ENCODE measurements around the gene RASGEF1B. TPM values are rescaled to one million over a fixed set of nuclear protein-coding genes. Genes with fewer than 3 reads are reported as not detected.

Gene RASGEF1B
- total and polyA plus RNA-seq, 12 donors: 1.3 to 8.1 (median 3.4) TPM

DNA sequence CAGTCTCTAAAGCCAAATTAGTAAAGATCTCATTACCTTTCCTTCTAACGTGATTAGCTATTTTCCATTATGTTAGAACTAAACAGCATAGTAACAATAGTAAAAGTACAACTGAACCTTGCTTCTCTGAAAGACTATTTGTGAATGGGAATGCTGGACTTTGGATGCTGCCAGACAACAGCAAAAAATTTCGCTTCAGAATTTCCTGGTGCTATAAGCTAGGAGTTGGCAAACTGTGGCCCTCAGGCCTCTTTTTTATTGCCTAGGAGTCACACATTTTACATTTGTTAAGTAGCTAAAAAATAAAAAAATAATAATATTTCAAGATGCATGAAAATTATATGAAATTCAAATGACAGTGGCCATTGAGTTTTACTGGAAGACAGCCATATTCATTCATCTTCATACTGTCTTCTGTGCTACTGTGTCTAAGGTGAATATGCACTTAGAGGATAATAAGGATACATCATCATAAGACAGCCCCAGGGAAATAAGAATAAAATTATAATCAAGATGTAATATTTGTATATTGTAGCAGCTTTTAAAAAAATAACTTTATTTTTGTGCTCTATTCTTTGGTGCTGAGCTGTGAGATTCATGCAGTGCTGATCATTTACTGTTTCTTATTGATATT, 34.6 kb downstream of the RASGEF1B start:
- H3K4me3 ChIP-seq: no peak overlapping the region
- no peak for DNase-seq
- H3K9me3 ChIP-seq: peaks cover 0 to 4% (median 0%) of the 10 kb centered on the region in 11 donors
- no peaks in the 10 kb centered on the region for H3K4me1 ChIP-seq
- WGBS, 2 donors: 96 to 99% methylated on average over 2 of the region's 2 CpGs
- H3K27ac ChIP-seq: no peak overlapping the region
- ATAC-seq: no peak
- intact Hi-C loops (cut with DNase I): no loop called here
- no peaks in the 10 kb centered on the region for H3K27me3 ChIP-seq
- TF ChIP-seq, protein P1, sequence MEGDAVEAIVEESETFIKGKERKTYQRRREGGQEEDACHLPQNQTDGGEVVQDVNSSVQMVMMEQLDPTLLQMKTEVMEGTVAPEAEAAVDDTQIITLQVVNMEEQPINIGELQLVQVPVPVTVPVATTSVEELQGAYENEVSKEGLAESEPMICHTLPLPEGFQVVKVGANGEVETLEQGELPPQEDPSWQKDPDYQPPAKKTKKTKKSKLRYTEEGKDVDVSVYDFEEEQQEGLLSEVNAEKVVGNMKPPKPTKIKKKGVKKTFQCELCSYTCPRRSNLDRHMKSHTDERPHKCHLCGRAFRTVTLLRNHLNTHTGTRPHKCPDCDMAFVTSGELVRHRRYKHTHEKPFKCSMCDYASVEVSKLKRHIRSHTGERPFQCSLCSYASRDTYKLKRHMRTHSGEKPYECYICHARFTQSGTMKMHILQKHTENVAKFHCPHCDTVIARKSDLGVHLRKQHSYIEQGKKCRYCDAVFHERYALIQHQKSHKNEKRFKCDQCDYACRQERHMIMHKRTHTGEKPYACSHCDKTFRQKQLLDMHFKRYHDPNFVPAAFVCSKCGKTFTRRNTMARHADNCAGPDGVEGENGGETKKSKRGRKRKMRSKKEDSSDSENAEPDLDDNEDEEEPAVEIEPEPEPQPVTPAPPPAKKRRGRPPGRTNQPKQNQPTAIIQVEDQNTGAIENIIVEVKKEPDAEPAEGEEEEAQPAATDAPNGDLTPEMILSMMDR (IDR thresholded peaks at IDR 0.05): no peak
- H3K36me3 ChIP-seq: peaks cover 0 to 90% (median 22%) of the 10 kb centered on the region in 9 donors

DNA sequence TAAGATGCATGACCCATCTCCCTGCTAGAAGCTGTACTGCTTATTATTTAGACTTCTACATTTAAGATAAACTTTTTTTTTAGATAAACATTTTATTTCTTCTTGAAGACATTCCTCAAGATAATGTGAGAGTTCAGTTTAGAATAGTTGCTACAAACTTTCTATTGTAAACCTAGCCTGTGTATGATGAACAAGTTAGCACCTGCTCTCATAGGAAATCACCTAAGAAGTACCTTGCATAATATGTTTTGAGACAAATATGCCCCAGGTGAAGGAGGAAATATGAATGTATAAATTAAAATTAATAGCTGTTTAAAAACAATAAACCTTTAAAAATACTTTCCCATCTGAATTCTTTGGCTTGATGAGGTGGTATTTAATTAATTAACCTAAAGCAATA, 35.6 kb downstream of the RASGEF1B start:
- intact Hi-C loops (cut with DNase I): no loop called here
- no peaks in the 10 kb centered on the region for H3K27me3 ChIP-seq
- peaks cover 0 to 4% (median 0%) of the 10 kb centered on the region in 11 donors for H3K9me3 ChIP-seq
- ATAC-seq (no peak), DNase-seq (no peak)
- TF ChIP-seq, protein P1 (IDR thresholded peaks at IDR 0.05): no peak
- H3K4me3 ChIP-seq: no peak overlapping the region
- H3K4me1 ChIP-seq: no peaks in the 10 kb centered on the region
- H3K27ac ChIP-seq: no peak overlapping the region
- H3K36me3 ChIP-seq: peaks cover 0 to 90% (median 29%) of the 10 kb centered on the region in 9 donors

DNA sequence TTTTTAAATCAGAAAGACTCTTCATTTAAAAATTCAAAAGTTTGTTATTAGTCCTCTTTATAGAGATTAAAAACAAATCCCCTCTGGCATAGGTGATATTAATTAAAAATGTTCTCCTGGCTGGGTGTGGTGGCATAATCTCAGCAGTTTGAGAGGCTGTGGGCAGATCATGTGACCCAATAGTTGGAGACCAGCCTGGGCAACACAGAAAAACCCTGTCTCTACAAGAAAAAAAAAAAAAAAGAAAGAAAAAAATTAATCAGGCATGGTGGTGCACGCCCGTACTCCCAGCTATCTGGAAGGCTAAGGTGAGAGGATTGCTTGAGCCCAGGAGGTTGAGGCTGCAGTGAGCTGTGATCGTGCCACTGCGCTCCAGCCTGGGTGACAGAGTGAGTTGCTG, 38.9 kb downstream of the RASGEF1B start:
- no peak for DNase-seq
- Histone ChIP-seq H3K4me1 (no peaks in the 10 kb centered on the region), H3K36me3 (peaks cover 0 to 85% (median 23%) of the 10 kb centered on the region in 9 donors), H3K9me3 (no peaks in the 10 kb centered on the region), H3K27ac (no peak overlapping the region), H3K4me3 (no peak overlapping the region), H3K27me3 (no peaks in the 10 kb centered on the region)
- TF ChIP-seq, protein P1 (IDR thresholded peaks at IDR 0.05): no peak
- intact Hi-C loops (cut with DNase I): no loop called here
- WGBS, 2 donors: 94% methylated on average over 4 of the region's 4 CpGs
- no peak for ATAC-seq

DNA sequence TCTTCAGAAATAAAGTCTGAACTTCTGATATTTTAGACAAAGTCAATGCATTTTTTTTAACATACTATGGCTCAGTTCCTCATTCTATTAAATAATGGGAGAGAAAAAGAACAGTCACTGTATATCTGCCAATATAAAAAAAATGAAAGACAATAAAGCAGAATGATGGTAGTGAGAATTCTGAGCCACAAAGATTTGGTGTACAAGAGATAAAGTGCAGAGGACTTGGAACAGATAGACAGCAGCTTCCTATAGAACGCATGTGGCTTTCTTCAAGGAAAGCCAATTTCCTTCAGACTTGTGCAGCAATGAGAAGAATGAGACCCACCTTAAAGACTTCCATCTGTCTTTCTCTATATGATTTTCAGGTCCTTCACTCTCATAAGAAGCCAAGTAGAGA, 39.7 kb downstream of the RASGEF1B start:
- Histone ChIP-seq H3K9me3 (no peaks in the 10 kb centered on the region), H3K4me3 (no peak overlapping the region), H3K4me1 (no peaks in the 10 kb centered on the region), H3K27ac (no peak overlapping the region), H3K27me3 (no peaks in the 10 kb centered on the region), H3K36me3 (peaks cover 0 to 85% (median 23%) of the 10 kb centered on the region in 9 donors)
- DNase-seq: no peak
- intact Hi-C loops (cut with DNase I): no loop called here
- WGBS, 2 donors: 68 to 70% methylated on average over 1 of the region's 1 CpG
- TF ChIP-seq, protein P1 (IDR thresholded peaks at IDR 0.05): no peak
- ATAC-seq: no peak
